Pancreas (tissue), 10 donors: ENCODE measurements around the gene TRIM8. TPM values are rescaled to one million over a fixed set of nuclear protein-coding genes. Genes with fewer than 3 reads are reported as not detected.

Source experiments
- ATAC-seq, 4 donors: fragments of 200-7000 bp; cut with Tn5 transposase; one replicate each; pipeline versions ENCODE4 v1.8.0 to v1.9.1; 2020; ENCODE audit warnings: mild to moderate bottlenecking in 4 of 4, moderate library complexity in 4 of 4
- DNase-seq, 6 donors: peaks; one replicate each; pipeline ENCODE4 v3.0.0-alpha.2; 2020
- FAIRE-seq: peaks from 2 replicates; lab custom pipeline; 2012; peaks lifted over from hg19 to GRCh38; lab: Jason Lieb, UNC
- H3K27ac ChIP-seq, 4 donors: fragments of 200-600 bp; sonication (generic); 1 replicate in 3 of 4; 2 replicates in 1 of 4; pipeline versions ENCODE4 v1.5.0 to v1.8.0; 2020
- H3K27me3 ChIP-seq, 4 donors: fragments of 200-600 bp; one replicate each; pipeline ENCODE4 v1.8.0; 2021
- H3K36me3 ChIP-seq, 3 donors: fragments of 200-600 bp; sonication (generic) in 1 of 3; one replicate each; pipeline versions ENCODE4 v1.5.0 to v1.8.0; 2020 to 2021
- H3K4me1 ChIP-seq, 3 donors: fragments of 200-600 bp; one replicate each; pipeline ENCODE4 v1.8.0; 2021
- H3K4me3 ChIP-seq, 4 donors: fragments of 200-600 bp; sonication (generic) in 2 of 4; one replicate each; pipeline versions ENCODE4 v1.5.0 to v1.8.0; 2020 to 2021
- H3K9me3 ChIP-seq, 4 donors: fragments of 200-600 bp; one replicate each; pipeline ENCODE4 v1.8.0; 2021
- WGBS, 2 donors: extraction: QIAGEN DNeasy Blood & Tissue Kit; methylation state at CpG; one replicate each; pipeline ENCODE4 v1.1.7; 2013; 5-methylcytosine and 5-hydroxymethylcytosine counted together
- intact Hi-C, 3 donors: fragments of 100-400 bp; cut with DNase I; formaldehyde crosslinking; loops; one replicate each; pipeline versions ENCODE4 v1.11.1 to v1.14.2; 2022
- polyA plus RNA-seq, 2 donors: library from polyadenylated mRNA; stranded (reverse); fragments of 200-250 nt; gene quantifications; one replicate each; pipeline ENCODE4 v1.2.3, GENCODE V29; 2013
- total RNA-seq, 6 donors: library from RNA; stranded (reverse); fragmentation: NEBNext Ultra II Directional in 4 of 6; extraction: Animal tissue kit (Norgen Biotek cat#: 25700) in 4 of 6; gene quantifications; one replicate each; pipeline versions ENCODE4 v1.2.1 to v1.2.4, GENCODE V29; 2021 to 2023
- TF ChIP-seq, protein P1 (sequence below), 4 donors: fragments of 200-600 bp; sonication (generic) in 3 of 4; IDR thresholded peaks; one replicate each; pipeline versions ENCODE4 v1.5.0 to v1.8.0; 2021; ENCODE audit warnings: antibody characterized with exemption in 4 of 4
- donor health status: healthy with polysubstance abuse.
- donor health status: DM: no; HTN: no; CAD: no; lungs with moderate emphysema.
- donor health status: DM: no; HTN: no; CAD: no.
- donor health status: control.
- donor health status: control.
- donor health status: Bipolar disorder and iron deficiency.
- donor health status: DM: yes; HTN: yes; CAD: no.
- donor health status: DM: no; HTN: no; CAD: no.
- donor health status: DM: no; HTN: no; CAD: no.
- donor health status: DM: yes; HTN: yes; CAD: no.

TRIM8 gene
- total and polyA plus RNA-seq, 8 donors = 42.2 to 106 (median 74.1) TPM

DNA sequence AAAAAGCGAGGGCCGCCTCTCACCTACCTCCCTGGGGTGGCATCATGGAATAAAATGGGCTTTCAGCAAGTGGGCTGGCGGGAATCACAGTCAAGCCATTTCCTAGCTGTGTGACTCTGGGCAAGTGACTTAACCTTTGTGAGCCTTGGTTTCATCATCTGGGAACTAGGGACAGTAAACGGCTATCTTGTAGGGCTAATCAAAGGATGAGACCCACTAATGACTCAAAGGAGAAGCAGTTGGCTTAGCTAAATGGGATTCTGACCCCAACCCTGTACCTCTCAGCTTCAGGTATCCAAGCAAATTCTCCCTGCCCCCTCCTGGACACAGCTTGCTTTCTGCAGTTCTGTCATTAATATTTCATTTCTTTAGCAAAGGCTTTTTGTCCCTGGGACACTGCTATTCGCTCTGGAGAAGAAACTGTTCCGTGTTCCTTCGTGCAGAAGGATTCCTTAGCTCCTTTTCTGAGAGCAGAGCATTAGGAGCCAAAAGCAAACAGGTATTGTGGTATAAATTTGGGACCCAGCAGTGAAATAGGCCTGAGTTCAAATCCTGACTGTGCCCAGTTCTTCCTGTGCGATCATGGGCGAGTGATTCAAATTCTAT lies 25.9 kb downstream of the TRIM8 start:
- whole genome bisulfite sequencing, 2 donors = 90% methylated on average over 9 of the region's 9 CpGs
- peak in 2 of 4 donors; percentile 2 to 18 for ATAC-seq
- intact Hi-C loops = no loop called here

DNA sequence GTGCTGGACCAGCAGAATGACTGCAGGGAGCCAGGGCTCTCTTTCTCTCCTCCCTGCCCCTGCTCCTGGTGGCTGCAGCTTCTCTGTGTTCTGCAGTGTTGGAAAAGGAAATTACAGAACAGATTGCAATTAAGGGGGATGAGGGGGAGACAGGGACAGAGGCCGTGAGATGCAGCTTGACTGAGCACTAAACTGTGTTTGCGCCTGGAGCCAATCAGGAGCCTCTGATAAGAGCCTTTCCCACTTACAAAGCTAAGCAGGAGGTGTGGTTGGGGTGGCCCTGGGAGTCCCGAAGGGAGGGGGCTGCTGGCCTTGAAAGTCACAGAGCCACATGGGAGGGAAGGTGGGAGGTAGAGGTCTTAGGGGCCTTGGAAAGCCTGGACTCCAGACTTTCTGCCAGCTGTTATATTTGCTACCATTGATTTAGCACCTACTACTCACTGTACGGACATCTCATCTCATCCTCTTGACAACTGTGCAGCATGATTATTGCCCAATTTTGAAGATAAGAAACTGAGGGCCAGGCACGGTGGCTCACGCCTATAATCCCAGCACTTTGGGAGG lies 26.7 kb downstream of the TRIM8 start:
- DNase-seq (peak in 1 of 6 donors; percentile 45), ATAC-seq (peak in 2 of 4 donors; percentile 14 to 26), FAIRE-seq (no peak)
- Histone ChIP-seq H3K9me3 (no peaks in the 10 kb centered on the region), H3K4me1 (peaks cover 0 to 19% (median 7%) of the 10 kb centered on the region in 3 donors), H3K27ac (peak overlapping the region in 1 of 4 donors; percentile 5), H3K4me3 (no peak overlapping the region), H3K27me3 (no peaks in the 10 kb centered on the region), H3K36me3 (no peaks in the 10 kb centered on the region)
- intact Hi-C loops = no loop called here
- 30 to 39% methylated on average over 6 of the region's 6 CpGs for WGBS, 2 donors
- TF ChIP-seq, protein P1, sequence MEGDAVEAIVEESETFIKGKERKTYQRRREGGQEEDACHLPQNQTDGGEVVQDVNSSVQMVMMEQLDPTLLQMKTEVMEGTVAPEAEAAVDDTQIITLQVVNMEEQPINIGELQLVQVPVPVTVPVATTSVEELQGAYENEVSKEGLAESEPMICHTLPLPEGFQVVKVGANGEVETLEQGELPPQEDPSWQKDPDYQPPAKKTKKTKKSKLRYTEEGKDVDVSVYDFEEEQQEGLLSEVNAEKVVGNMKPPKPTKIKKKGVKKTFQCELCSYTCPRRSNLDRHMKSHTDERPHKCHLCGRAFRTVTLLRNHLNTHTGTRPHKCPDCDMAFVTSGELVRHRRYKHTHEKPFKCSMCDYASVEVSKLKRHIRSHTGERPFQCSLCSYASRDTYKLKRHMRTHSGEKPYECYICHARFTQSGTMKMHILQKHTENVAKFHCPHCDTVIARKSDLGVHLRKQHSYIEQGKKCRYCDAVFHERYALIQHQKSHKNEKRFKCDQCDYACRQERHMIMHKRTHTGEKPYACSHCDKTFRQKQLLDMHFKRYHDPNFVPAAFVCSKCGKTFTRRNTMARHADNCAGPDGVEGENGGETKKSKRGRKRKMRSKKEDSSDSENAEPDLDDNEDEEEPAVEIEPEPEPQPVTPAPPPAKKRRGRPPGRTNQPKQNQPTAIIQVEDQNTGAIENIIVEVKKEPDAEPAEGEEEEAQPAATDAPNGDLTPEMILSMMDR (IDR thresholded peaks at IDR 0.05) = no peak

More for the DNA sequence above, 25.9 kb downstream of the TRIM8 start:
- TF ChIP-seq, protein P1 (IDR thresholded peaks at IDR 0.05) = no peak
- H3K4me1 ChIP-seq = peaks cover 0 to 19% (median 7%) of the 10 kb centered on the region in 3 donors
- H3K4me3 ChIP-seq = no peak overlapping the region
- no peak for FAIRE-seq
- peak overlapping the region; percentile 68 to 87 (median 78) for H3K27ac ChIP-seq
- peak in 1 of 6 donors; percentile 7 for DNase-seq
- H3K27me3 ChIP-seq = no peaks in the 10 kb centered on the region
- no peaks in the 10 kb centered on the region for H3K36me3 ChIP-seq
- no peaks in the 10 kb centered on the region for H3K9me3 ChIP-seq

DNA sequence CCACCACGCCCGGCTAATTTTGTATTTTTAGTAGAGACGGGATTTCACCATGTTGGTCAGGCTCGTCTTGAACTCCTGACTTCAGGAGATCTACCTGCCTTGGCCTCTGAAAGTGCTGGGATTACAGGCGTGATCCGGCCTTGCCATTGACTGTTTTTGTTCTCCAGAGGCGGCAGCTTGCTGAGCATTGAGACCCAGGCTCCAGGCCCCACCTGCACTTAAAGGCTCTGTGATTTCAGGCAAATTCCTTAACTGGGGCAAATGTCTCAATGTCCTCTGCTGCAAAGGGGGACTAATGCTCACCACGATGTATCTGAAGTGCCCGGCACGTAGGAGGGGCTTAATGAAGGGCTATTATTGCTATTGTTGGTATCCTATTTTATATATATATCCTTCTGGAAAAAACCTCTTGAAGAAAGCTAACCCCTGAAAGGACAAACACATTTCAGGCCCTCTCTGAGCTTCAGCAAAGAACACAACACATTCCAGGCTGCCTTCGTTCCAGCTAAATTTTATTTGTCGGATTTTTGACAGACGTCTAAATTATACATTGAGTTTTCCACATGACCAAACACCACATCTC lies 29.0 kb downstream of the TRIM8 start:
- ATAC-seq (no peak), DNase-seq (peak in 1 of 6 donors; percentile 23), FAIRE-seq (no peak)
- Histone ChIP-seq H3K36me3 (no peaks in the 10 kb centered on the region), H3K9me3 (no peaks in the 10 kb centered on the region), H3K4me1 (peaks cover 6 to 29% (median 7%) of the 10 kb centered on the region in 3 donors), H3K4me3 (no peak overlapping the region), H3K27ac (peak overlapping the region in 2 of 4 donors; percentile 24 to 53), H3K27me3 (no peaks in the 10 kb centered on the region)
- 87 to 88% methylated on average over 13 of the region's 13 CpGs for WGBS, 2 donors
- intact Hi-C loops = no loop called here
- TF ChIP-seq, protein P1 (IDR thresholded peaks at IDR 0.05) = no peak

DNA sequence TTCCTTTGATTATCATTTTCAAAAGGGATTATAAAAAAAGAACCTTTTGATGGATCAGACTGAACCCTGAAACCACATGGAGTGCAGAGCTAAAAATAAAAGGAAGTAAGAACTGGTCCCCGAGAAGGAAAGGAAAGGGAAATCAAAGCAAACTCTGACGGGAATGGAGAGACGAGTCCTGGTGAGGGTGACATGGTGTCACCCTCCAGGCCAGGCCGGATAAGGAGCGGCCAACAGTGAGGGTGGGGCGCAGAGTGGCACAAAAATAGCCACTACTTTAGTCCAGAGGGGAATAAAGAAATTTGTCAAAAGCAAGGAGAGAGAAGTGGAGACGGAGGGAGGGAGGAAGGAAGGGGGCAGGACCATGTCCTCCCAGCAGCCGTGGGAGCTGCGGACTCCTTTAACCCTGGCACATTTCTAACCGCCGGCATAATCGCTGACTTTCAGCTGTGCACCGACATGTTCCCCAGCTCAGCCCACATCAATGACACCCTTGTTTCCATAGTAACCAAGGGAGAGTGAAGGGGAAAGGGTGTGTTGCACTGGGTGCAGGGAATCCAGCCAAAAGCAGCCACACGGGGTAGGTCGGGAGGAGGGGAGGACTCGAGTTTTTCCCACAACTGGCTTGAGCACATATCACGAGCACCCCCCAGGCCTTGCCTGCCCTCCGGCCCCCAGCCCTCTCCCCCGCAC lies 29.7 kb downstream of the TRIM8 start:
- Histone ChIP-seq H3K36me3 (no peaks in the 10 kb centered on the region), H3K27ac (peak overlapping the region in 2 of 4 donors; percentile 24 to 53), H3K27me3 (no peaks in the 10 kb centered on the region), H3K4me1 (peaks cover 4 to 29% (median 12%) of the 10 kb centered on the region in 3 donors), H3K4me3 (peak overlapping the region in 1 of 4 donors; percentile 11), H3K9me3 (no peaks in the 10 kb centered on the region)
- 43 to 44% methylated on average over 19 of the region's 19 CpGs for WGBS, 2 donors
- no peak for FAIRE-seq
- ATAC-seq = peak in 3 of 4 donors; percentile 2 to 41 (median 20)
- intact Hi-C loops = no loop called here
- TF ChIP-seq, protein P1 (IDR thresholded peaks at IDR 0.05) = no peak
- DNase-seq = peak in 2 of 6 donors; percentile 49 to 55
